ENCODE results near the gene SMC3.
A peak's percentile ranks its signal among the peaks of the same experiment; 100 is the strongest.
"Not testable (repeated sequence)": the region's sequence is repeated elsewhere in the genome, so short reads cannot be mapped to it uniquely, and the experiment has no call there.

Gene SMC3

DNA sequence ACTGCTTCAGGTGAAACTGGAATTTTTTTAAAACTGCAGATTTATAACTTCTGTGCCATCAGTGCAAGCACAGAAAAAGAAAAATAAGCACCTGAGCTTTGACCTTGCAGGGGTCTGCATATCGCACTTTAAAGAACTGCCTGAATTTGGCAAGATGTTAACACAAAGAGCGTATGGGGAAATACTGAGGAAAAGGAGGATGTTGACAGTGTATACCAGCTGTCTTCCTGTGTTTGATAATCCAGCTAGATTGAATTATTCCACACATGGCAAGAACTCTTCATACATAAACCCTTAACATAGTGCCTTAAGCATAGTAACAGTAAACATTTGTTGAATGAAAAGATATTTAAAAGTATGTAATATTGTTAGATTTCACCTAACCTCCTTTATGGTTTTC is 30.0 kb downstream of the SMC3 start:
- no peak for DNase-seq

GRCh38 chr10:110600487-110601101 is 33.1 kb downstream of the SMC3 start:
- DNase-seq = peak; percentile 54

DNA sequence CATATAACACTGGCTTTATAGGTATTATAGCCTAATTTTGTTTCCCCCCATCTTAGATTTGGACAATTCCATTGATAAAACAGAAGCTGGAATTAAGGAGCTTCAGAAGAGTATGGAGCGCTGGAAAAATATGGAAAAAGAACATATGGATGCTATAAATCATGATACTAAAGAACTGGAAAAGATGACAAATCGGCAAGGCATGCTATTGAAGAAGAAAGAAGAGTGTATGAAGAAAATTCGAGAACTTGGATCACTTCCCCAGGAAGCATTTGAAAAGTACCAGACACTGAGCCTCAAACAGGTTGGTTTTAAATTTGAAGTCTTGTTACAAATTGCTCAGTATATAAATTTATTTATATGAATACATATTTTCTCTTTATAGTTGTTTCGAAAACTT is 34.1 kb downstream of the SMC3 start:
- DNase-seq = no peak

GRCh38 chr10:110608087-110608486 is 40.6 kb downstream of the SMC3 start:
- DNase-seq = no peak

DNA sequence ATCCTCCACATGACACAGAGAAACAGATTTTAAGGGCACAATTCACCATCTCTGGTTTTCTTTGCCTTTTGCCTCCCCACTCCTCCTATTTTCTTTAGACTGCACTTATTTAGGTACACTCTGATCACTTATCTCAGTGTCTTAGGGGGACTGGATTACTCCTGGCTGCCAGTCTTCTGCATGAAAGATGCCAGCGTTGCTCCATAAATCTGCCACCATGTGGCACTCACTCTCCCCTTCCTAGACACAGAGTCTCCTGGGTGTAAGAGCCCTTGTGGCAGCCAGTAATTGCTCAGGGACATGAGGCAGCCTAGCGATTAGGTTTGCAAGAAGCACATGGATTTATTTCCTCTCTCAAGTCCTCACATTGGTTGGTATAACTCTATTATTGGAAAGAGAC is 42.1 kb downstream of the SMC3 start:
- peak; percentile 85 for DNase-seq

DNA sequence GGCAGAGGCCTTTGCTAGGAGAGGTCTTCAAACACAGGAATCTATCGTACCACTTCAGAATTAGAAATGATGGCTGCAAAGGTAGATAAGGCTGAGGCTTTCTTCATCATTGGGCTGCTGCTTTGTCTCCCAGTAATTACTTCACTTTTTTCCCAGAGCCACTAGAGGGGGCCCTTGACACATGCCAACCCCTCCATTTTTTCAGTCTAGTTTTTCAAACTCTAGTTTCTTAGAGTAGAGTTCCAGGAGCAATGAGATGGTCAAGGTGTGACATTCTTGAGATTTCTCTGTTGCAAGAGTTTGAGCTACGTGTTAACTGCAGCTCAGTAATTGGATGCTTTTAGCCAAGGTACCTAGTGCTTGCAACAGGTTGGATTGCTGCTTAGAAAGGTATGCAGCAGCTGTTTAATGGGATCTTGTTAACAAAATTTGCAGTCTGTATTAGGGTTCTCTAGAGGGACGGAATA is 42.8 kb downstream of the SMC3 start:
- DNase-seq = peak; percentile 79

- not testable (repeated sequence) for DNase-seq
These were observed 43.3 kb downstream of the SMC3 start for GRCh38 chr10:110610781-110611180.

GRCh38 chr10:110612087-110612486 is 44.6 kb downstream of the SMC3 start:
- DNase-seq = no peak

DNA sequence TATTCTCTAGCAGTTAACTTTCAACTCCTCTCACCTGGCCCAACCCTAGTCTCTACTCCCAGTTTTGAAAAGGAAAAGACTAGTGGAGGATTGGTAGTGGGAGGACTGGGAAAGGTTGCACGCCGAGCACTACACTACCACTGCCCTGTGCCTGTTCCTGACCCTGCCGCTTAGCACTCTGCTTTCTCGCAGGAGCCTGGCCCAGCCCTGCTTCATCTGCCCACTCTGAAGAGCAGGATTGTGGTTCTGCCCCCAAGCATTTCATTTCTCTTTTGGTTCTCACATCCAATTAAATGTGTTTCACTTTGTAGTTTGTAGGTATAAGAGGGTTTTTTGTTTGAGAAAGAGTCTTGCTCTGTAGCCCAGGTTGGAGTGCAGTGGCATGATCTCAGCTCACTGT is 45.1 kb downstream of the SMC3 start:
- DNase-seq = no peak

DNA sequence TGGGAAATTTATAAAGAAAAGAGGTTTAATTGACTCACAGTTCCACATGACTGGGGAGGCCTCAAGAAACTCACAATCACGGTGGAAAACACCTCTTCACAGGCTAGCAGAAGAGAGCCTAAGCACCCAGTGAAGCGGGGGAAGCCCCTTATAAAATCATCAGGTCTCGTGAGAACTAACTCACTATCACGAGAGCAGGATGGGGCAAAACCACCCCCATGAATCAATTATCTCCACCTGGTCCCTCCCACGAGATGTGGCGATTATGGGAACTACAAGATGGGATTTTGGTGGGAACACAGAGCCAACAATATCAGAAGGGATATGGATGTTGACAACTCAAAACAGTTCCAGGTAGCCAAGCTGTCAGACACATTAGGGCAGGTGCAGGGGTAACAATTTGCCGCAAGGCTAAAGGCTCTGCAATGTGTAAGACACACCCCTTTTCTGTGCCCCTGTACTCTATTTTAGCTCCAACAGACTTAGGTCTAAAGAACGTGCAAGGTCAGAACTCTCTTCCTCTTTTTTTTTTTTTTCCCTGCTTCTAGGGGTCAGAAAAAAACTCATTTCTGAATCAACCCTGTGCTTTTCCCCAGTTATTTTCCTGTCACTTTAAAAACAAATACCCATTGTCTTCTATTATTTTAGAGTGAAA is 46.0 kb downstream of the SMC3 start:
- DNase-seq = no peak

- DNase-seq = no peak
These were observed 46.6 kb downstream of the SMC3 start for GRCh38 chr10:110613996-110614495.

DNA sequence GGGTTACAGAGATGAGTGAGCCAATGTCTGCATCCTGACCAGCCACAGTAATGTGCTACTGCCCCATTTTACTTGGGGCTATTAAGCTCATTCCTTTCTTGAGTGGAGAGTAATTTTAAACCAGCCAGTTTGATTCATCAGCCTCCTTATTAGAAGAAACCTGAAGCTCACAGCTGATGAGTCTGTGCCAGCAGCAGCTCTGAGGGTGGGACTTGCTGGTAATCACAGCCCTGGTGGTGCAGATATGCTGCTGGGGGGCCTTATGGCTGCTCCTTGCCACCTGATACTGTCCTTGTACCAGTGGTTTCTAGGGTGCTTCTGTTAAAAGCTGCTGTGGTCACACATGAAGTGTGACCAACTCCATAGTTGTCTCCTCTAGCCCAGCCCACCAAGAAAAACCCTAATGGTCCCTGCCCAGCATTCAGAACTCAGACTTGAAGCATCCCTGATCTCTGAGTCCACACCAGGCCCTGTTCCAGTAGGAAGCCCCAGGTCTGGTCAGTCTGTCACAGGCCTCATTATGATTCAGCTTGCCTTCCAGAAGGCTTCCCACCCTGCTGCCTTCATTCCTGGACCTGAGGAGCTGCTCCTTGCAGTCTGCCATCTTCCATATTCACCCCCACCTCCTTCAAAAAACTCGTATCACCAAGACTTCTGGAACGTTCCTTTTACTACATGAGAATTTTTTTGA is 47.7 kb downstream of the SMC3 start:
- peak; percentile 67 for DNase-seq

DNA sequence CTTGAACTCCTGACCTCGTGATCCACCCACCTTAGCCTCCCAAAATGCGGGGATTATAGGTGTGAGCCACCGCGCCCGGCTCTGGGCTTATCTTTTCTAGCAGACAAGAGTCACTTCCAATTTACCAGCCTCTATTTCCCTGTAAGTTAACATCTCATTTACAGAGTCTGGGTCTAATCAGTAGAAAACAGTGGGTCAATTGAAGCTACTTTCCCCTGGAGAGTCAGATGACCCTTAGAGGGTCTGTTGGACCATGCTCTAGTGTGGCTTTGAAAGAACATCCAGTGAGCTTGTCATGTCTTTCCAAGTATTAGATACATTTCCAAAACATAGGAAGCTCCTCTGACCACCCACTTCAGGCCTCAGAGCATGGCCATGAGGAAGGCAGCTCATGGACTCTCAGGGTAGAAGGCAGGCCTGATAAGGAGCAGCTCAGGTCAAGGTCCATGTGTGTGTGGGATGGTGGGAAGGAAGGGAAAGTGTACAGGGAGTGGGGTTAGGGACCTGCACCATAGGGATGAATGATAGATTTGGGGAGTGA is 49.1 kb downstream of the SMC3 start:
- DNase-seq = no peak

- DNase-seq = no peak
These were observed 50.1 kb downstream of the SMC3 start for GRCh38 chr10:110617425-110618229.

- DNase-seq = no peak
These were observed 50.7 kb downstream of the SMC3 start for GRCh38 chr10:110618230-110618610.

DNA sequence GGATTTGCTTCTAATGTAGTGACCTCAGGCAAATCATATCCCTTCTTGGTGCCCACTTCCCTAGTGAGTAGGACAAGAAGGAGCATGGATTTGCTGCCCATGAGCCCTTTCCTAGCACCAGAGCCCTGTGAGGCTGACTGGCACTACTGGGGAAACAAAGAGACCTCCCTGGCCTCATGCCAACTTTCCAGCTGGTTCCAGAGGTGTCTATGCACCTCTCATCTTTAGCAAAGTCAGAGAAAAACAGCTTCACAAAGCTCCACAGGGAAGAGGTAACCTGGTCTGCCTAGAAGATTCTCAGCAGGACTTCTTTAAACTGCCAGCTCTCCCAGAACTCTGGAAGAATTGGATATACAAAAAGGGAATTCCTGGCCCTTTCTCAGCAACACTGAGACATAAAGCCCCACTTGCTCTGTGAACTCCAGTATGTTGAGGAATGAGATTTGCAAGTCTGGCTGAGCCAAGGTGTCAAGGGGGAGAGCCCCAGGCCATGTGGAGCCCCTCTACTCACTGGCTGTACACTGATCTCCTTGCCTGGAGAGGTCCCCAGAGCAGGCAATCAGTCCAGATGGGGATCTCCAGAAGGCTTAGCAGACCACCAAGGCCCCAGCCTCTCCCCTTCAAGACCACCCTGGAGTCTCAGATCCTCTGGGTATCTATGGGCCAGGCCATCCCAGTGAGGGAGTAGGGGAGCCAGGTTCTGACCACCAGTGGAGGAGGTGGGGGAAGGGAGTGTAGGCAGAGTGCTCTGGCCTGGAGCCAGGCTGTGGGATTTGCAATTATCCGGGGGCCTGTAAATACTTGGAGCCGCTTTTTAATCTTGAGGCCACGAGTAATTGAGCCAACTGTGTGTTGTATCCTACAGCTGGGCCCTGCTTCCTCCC is 52.3 kb downstream of the SMC3 start:
- no peak for DNase-seq

DNA sequence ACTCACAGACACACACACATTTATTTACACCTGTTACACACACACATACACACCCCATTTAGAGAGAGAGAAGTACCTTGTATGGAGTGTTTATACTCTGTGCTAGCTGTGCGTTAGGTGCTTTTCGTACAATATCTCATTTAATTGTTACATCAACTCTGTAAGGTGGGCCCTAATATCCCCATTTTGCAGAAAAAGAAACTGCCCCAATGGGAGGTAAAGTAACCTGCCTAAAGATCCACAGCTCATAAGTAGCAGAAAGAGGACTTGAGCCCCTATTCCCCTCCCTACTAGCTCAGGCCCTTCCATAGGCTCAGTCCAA is 52.9 kb downstream of the SMC3 start:
- DNase-seq = no peak

DNA sequence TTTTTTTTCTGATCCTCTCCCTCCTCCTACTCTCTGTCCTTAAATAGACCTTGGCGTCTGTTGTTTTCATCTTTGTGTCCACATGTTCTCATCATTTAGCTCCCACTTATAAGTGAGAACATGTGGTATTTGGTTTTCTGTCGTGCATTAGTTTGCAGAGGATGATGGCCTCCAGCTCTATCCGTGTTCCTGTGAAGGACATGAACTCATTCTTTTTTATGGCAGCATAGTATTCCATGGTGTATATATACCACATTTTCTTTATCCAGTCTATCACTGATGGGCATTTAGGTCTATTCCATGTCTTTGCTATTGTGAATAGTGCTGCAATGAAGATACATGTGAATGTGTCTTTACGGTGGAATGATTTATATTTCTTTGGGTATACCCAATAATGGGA is 55.8 kb downstream of the SMC3 start:
- DNase-seq = not testable (repeated sequence)

GRCh38 chr10:110625356-110625894 is 57.9 kb downstream of the SMC3 start:
- DNase-seq = no peak

- no peak for DNase-seq
These were observed 58.7 kb downstream of the SMC3 start for GRCh38 chr10:110625951-110626855.

- DNase-seq = no peak
These were observed 60.7 kb downstream of the SMC3 start for GRCh38 chr10:110628161-110628560.

All from NCI-H1436 (cell line).